ENCODE data around the gene AKT2. TPM values are rescaled to one million over a fixed set of nuclear protein-coding genes. Genes with fewer than 3 reads are reported as not detected.
A peak's percentile ranks its signal among the peaks of the same experiment; 100 is the strongest.

Gene AKT2
- total RNA-seq, 1 donor from 2014 or later = 22.6 TPM

DNA sequence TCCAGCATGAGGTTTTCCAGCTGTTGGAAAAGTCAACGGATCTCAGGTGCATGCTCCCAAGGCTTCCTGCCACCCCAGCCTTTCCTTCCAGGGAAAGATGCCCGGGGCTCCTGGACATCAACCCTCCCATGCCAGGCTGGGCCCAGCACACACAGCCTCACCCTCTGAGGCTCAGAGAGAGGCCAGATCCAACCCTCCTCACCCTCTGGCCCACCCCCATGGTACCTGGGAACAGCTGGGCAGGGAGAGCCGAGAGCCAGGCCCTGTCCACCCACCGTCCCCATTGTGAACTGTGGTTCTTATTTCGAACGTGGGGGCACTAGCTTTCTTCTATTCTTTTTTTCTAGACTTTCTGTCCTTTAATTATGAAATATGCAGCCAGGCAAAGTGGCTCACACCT is 48.8 kb downstream of the AKT2 start:
- DNase-seq (ENCODE audit: low read depth, low spot score) = no peak

- no peak for DNase-seq (ENCODE audit: low read depth, low spot score)
These were observed 49.2 kb downstream of the AKT2 start for GRCh38 chr19:40236026-40236355.

GRCh38 chr19:40235238-40236025 is 49.7 kb downstream of the AKT2 start:
- no peak for DNase-seq (ENCODE audit: low read depth, low spot score)

- DNase-seq (ENCODE audit: low read depth, low spot score) = no peak
These were observed 50.5 kb downstream of the AKT2 start for GRCh38 chr19:40234429-40235237.

DNA sequence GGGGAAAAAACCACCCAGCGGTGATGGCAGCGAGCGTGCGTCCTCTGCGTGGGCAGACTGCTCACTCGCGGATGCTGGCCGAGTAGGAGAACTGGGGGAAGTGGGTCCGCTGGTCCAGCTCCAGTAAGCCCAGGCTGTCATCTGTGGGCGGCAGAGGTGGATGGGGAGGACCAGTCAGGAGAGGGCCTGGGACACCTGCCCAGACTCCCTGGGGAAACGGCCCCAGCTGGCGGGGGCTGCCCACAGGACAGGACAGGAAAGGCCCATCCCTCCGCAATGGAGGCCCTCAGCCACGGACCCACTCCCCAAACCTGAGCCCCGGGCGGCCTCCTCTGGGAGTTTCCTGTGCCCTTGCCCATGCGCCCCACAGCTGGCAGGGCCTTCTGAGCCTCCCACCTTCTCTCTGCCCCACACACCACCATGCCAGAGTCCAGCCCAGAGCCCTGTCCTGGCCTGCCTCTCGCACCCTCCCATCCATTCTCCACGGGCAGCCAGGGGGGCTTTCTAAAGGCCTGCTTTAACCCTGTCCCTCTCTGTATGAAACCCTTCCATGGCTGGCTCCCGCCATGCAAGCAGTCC is 51.2 kb downstream of the AKT2 start:
- no peak for DNase-seq (ENCODE audit: low read depth, low spot score)

DNA sequence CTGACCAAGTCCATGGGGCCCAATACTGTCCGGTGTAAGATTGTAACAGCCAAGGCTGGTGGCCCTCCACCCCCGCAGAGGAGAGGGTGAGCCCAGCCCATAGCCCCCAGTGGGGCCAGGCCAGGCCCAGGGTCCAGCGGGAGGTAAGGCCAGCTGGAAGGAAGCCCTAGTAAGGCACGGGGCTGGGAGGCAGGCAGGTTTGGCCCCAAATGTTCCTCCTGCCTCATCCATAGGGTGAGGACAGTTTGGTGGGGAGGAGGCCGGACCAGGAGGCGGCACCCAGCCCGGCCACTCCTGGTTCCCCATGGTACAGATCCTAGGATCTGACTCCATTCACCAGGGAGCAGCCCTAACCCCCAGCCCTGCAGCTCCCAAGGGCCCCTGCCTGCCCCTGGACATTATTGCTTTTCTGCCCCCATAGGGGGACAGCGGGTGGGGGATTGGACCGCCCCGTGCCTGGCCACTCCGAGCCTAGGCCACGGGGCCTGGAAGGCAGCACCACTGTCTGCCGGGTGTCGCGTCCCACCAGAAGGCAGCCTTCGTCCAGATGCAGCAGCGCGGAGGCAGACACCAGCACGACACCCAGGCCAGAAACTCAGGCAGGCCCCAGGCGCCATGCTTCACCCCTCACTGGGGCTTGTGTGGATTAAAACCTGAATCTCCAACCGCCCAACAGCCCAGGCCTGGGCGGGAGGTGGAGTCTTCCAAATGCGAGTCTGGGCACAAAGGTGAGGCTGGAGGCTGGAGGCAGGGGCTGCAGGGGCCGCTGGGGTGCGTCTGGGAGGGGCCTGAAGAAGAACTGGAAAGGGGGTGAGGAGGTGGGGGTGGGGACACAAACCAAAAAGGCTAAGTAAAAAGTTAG is 52.0 kb downstream of the AKT2 start:
- DNase-seq (ENCODE audit: low read depth, low spot score) = no peak

GRCh38 chr19:40232479-40232878 is 52.7 kb downstream of the AKT2 start:
- no peak for DNase-seq (ENCODE audit: low read depth, low spot score)

DNA sequence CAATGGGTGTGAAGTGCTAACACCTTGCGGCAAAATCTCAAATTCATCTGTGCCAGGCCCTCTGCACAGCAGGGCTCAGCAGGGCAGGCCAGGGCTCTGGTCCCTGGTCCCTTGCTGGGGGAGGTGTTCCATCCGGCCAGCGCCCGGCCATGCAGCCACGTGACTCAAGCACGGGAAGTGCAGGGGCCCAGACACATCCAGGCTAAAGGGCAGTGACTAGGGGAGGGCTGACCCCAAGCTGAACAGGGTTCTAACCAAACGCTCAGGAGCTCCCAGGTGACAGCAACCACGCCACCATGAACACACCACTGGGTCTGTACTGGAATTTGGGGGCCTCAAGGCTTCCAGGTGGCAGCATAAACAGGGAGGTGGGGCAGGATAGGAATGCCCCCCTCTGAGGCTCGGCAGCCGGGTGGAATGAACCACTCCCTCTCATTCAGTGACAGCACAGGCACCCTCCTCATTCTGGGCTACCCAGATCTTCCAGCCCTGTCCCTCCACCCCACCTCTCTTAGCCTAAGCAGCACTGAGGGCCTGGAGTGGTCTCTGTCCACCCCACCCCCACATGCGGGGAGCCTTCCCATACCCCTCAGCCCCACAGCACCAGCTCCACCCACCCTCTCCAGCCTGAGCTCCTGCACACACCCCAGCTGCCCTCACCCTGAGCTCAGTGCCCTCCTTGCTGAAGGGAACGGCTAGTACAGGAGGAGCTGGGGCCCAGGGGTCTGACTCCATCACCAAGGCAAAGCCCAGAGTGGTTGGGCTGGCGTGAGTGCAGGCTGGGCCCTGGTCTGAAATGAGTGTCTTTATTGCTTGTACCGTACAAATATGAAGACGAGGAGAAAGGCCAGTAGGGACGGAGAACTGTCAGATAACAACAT is 53.4 kb downstream of the AKT2 start:
- no peak for DNase-seq (ENCODE audit: low read depth, low spot score)

- no peak for DNase-seq (ENCODE audit: low read depth, low spot score)
These were observed 54.1 kb downstream of the AKT2 start for GRCh38 chr19:40231057-40231456.

DNA sequence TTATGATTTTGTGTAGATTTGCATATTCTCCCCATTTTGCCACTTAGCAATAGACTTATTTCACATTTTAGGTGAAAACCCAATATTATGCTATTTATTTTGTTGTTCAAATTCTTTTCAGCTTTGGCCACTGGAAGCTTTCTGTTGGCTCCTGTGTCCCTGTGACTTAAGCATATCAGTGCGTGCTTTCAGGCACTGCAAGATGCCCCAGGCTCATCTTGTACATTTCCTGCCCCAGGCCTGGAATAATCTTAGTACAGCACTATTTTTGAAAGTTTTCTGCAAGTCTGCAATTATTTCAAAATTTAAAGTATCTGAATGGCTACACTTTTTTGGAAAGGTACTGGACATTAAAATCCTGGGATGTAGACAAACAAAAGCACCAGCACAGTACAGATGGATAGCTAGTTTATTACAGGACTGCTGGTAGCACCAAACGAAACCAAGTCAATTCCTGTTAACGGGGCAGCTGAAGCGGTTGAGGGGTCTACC is 55.2 kb downstream of the AKT2 start:
- no peak for DNase-seq (ENCODE audit: low read depth, low spot score)

DNA sequence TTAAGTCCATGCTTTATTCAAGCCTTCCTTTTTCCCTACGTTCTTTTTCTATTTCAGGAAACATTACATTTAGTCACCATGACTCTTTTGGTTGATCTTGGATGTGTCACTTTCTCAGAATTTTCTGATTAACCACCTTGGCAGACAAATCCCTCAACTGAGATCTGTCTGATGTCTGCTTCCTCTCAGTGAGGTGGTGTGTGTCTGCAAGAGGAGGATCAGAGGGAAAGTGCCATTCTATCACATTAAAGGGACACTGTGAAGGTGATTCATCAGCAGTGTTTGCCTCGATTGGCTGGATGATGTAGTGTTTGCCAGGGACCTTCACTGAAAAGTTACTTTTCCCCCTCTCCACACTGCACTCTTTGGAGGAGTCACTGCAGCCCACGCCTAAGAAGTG is 55.7 kb downstream of the AKT2 start:
- no peak for DNase-seq (ENCODE audit: low read depth, low spot score)

DNA sequence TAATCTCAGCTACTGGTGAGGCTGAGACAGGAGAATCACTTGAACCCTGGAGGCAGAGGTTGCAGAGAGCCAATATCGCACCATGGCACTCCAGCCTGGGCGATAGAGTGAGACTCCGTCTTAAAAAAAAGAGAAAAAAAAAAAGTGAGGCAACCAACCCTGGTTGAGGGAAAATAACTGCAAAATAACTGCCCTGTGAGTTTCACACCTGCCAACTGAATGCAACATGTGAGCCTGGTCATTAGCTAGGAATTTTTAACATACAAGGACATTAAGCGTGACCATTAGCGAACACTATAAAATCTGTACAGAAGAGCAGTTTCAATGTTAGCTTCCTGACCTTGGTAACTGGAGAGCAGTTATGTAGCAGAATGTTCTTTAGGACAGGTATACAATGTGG is 56.3 kb downstream of the AKT2 start:
- no peak for DNase-seq (ENCODE audit: low read depth, low spot score)

- no peak for DNase-seq (ENCODE audit: low read depth, low spot score)
These were observed 56.8 kb downstream of the AKT2 start for GRCh38 chr19:40228346-40228745.

DNA sequence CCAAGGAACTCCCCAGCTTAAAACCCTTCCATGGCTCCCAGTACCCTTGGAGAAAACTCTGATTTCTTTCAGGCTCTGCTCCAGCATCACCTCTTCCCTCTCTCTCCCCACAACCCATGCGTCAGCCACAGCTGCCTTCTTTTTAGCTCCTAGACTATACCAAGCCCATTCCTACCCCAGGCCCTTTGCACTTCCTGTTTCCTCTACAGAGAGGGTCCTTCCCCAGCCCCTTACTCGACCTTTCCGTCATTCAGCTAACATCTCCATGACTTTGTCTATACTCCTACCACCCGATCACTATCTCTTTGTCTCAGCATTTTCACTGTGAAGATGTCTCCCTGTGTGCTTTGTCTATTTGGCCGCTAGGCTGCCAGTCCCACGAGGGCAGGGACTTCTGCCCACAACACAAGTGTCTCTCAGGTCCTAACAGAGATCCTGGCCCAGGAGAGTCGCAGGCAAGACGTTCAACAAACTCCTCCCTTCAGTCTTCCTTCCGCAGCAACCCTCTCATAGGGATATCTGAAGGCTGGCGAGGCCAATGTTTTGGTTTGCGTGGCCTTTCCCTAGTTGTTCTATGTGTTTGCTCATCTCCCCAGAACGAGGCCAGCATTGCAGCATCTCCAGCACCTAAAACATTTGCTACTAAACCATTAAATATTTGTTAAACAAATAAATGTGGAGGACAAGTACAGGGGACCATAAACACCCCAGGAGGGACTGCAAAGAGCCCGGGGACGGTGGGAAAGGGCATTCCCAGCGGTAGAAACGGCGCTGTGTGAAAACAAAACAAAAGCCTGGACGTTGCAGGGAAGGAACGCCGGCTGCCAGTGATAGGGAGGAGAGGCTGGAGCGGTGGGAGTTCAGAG is 59.5 kb downstream of the AKT2 start:
- DNase-seq (ENCODE audit: low read depth, low spot score) = no peak

DNA sequence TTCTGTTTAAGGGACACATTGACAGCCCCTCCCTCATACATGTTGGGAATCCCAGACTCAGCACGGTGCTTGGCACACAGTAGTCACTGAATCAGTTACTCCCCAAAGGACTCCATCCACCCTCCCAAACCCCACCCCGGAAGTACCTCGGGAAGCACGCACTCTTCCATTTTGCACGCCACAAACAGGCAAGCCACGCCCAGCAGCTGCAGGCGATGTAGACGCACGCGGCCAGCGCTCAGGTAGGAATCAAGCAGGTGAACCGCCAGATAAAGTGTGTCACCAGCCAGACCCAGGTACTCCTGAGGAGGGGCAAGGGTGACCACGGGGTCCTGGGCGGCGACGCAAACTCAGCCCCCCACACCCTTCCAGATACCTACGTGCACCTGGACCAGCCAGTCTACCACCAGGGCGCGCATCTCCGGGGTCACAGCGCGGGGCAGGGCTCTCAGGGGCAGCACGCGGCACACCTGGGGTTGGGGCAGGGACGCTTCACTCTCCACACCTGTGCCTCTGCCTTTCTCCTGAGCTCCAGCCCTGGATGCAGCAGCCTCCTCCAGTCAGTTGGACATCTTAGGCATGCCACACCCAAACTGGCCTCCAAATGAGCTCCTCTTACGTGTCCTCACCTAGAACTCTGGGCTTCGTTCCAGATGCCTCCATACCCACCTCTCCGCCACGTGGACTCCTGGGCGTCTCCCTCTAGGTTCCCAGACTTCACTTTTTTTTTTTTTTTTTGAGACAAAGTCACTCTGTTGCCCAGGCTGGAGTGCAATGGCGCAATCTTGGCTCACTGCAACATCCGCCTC is 60.6 kb downstream of the AKT2 start:
- no peak for DNase-seq (ENCODE audit: low read depth, low spot score)

DNA sequence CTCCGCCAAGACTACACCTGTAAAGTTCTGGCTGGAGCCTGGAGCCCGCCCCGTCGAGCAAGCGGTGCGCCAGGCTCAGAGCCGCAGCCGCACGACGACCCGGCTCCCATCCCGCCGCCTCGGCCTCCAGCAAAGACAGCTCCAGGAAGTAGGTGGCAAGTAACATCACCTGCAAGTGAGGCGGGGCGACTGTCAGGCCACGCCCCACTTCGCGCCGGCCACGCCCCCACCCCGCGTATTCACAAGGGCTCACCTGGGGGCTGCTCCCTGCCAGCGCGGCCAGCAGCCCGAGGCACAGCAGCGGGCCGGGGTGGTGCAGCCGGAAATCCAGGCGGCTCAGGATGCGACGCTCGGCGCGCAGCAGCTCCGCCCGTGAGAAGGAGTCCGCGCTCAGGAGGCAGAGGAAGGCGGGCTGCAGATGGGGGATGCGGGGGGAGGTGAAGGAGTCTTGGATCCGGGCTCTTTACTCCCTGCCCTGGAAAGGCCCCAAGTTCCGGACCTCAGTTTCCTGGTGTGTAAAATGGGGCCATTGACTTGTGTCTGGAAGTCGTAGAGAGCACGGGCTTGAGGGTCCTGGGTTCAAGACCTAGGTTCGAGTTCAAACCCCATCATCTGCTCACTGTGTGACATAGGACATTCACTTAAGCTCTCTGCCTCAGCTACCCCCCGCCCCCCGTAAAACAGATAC is 61.9 kb downstream of the AKT2 start:
- no peak for DNase-seq (ENCODE audit: low read depth, low spot score)

- DNase-seq (ENCODE audit: low read depth, low spot score) = peak; percentile 76
These were observed 63.1 kb downstream of the AKT2 start for GRCh38 chr19:40221858-40222619.
